HG03196 (cell line): ENCODE results near the gene HRH3.

ENCODE experiments used
- ATAC-seq: cut with Tn5 transposase; IDR thresholded peaks from one replicate; pipeline ENCODE4 v1.9.1; 2021; ENCODE audit not compliant: unreplicated experiment

Gene HRH3

DNA sequence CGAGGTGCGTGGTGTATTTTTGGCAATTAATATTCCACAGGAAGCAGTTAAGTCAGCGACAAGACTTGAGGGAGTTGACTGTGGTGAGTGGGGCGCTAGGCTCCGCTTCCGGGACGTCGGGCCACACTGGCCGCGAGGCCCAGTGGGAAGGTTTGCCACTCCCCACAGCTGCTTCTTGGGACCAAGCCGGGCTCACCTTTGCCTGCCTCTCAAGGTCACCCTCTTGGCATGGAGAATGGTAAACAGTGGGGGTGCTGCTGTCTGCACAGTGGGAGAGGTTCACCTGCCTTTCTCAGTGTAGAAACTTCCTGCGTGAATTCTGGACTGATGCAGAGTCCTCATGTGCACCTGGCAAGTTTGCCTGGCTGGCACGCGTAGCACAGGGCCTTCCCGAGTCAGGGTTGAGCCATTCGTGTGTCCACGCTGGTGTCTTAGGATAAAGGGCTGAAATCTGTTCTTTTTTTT lies 24.6 kb upstream of the HRH3 start:
- no peak for ATAC-seq

DNA sequence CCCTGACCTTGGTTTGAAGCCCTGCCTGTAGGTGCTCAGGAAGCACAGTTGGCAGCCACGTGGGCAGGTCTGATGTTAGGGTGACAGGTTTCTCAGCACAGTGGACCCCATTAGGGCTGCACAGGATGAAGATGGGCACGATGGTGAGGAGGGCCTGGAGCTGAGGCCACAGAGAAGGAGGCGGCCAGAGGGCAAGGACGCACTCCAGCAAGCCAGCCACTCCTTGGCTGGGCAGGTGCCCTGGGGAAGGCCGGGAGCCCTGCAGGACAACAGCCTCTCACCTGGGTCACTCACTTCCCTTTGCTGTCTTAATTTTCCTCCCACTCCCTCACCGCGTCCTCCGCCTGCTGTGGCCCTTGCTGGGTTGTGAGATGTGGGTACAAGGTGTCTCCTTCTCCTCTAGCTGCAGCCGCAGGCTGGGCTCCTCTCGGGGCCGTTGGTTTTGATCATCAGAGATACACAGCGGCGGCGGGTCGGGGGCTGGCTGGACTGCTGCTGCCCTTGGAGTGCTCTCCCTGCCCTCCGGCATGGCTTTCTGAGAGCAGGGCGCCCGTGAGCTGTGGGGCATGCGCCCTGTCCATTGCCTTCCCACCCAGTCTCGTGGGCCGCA lies 23.9 kb upstream of the HRH3 start:
- no peak for ATAC-seq

- ATAC-seq = no peak
These were observed 23.0 kb upstream of the HRH3 start for GRCh38 chr20:62243106-62243505.

DNA sequence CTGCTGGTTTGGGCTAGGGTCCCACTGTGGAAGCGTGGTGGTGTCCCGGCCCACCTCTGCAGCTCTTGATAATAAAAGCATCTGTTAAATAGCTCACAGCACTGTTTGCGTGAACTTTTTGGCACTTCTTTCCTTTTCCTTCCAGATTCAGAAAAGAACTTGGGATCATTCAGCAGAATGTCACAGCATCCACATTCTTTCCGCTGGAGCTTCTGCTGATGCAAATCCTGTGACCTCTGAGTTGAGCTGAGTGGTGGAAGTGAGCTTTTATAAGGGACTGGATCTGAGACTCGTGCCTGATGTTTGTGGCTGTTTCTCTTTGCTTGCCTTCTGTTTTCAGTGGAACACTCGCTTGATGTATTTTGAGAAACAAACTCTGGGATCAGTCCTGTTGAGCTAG lies 22.1 kb upstream of the HRH3 start:
- no peak for ATAC-seq

GRCh38 chr20:62241506-62241905 lies 21.4 kb upstream of the HRH3 start:
- ATAC-seq = no peak

DNA sequence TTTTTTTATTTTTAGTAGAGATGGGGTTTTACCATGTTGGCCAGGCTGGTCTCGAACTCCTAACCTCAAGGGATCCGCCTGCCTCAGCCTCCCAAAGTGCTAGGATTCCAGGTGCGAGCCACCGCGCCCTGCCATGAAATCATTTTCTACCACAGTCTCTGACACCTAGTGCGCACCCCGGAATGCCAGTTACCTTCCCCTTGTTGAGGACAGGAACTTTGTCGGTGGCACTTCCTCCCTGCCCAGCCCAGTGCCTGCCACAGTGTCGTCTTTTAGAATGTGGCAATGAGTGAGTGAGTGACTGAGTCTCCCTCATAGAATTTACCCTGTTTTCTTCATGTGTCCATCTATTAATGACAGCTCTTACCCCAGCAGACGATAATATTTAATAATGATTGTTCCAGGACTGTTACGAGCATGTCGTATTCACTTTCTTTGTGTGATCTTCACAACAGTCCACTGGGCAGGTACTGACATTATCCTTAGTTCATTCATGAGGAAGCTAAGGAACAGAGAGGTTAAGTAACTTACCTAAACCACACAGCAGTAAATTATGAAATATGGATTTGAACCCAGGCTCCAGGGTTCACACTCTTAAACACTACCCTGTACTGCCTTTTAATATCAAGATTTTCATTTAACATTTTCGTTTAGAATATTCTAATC lies 20.1 kb upstream of the HRH3 start:
- ATAC-seq = no peak

DNA sequence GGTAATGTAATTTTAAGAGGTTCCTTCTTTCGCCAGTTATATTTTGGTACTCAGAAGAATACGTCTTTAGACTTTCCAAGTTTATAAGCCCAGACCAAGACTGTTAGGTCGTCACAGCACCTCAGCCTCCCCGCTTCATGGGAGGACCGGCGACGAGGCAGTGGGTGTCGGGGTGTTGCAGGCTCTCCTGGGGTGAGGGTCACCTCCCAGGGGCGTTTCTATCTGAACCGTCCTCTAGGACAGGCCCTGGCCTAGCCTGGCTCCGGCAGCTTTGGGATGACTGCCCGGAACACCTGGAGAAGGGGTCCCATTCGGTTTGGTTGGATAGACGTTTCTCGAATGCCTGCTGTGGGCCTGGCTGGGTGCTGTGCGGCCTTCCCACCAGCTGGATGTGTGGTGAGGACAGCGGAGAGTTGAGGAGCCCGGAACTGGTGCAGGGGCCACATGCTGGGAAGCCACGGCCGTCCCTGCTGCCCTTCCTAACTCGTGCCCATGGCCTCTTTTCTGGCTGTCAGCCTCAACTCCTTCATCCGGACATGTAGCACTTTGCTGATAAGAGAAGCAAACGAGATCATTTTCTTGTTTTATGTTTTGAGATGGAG lies 19.3 kb upstream of the HRH3 start:
- no peak for ATAC-seq

DNA sequence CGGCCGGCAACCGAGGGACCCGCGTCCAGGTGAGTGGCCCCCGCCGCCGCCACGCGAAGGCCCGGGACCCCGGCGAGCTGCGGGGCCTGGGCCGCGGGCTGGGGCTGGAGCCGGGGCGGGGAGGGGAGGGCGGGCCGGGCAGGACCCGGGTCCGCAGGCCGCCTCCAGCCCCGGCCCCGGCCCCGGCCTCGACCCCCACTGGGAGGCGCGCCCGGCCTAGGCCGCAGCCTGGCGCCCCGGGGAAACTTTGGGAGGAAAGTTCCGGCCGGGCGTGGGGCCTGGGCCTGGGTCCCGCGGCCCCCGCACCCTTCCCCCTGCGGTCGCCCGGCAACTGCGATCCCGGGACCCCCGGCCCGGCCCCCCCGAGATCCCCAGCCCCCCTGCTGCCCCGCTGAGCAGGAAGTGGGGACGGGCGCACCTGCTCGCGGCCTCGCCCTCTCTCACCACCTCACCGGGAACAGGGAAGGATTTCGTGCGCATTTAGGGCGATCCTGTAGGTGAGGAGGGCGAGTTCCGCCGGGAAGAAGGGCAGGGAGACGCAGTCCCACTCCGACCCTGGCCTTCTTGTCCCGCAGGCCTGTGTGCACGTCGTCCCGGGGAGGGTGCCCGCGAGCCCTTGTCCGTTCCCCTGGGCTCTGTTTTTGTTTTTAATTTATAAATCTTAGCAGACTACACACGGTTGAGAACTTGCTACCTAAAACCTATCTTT lies 18.6 kb upstream of the HRH3 start:
- peak; percentile 1 for ATAC-seq

- peak; percentile 98 for ATAC-seq
These were observed 17.9 kb upstream of the HRH3 start, which contains the start of gene OSBPL2 for GRCh38 chr20:62237801-62238568. Gene OSBPL2 (plus strand): TSS chr20:62238521. CDS start chr20:62256185, 17,664 bp downstream.

DNA sequence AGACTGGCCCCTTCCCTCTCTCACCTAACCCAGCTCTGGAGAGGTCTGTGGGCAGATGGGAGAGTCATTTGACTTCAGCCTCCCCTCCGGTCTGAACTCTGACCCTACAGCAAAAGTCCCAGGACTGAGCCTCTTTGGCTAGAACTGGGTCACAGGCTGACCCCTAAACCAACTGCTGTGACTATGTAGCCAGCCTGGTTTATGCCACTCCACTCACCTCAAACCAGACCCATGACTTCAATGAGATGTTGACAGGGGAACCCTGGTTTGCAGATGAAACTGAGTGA lies 17.4 kb upstream of the HRH3 start:
- no peak for ATAC-seq

GRCh38 chr20:62236766-62237513 lies 16.9 kb upstream of the HRH3 start:
- no peak for ATAC-seq

GRCh38 chr20:62236200-62236599 lies 16.1 kb upstream of the HRH3 start:
- no peak for ATAC-seq

GRCh38 chr20:62235777-62236157 lies 15.7 kb upstream of the HRH3 start:
- no peak for ATAC-seq

GRCh38 chr20:62235001-62235776 lies 15.1 kb upstream of the HRH3 start:
- no peak for ATAC-seq

GRCh38 chr20:62234339-62234738 lies 14.3 kb upstream of the HRH3 start:
- no peak for ATAC-seq

DNA sequence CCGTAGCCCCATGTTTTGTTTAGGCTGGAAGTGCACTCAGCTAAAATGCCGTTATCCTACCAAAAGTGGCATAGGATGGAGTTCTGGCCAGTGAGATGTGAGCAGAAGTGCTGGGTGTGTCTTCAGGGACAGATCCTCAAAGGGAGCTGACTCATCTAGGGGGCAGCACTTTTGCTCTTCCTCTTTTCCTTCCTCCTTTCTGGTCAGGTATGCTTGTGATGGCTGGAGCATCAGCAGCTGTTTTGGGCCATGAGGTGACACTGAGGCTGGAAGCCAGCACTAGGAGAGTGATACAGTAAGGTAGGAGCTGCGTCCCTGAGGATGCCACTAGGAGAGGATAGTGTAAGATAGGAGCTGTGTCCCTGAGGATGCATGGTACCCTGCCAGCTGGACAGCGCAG lies 13.6 kb upstream of the HRH3 start:
- no peak for ATAC-seq

GRCh38 chr20:62232770-62233645 lies 12.9 kb upstream of the HRH3 start:
- ATAC-seq = no peak

GRCh38 chr20:62232194-62232593 lies 12.1 kb upstream of the HRH3 start:
- ATAC-seq = no peak

GRCh38 chr20:62231292-62231691 lies 11.2 kb upstream of the HRH3 start:
- ATAC-seq = no peak
